Keratinocyte (primary cell): Measurements from ENCODE around the gene ATG2B. TPM values are rescaled to one million over a fixed set of nuclear protein-coding genes. Genes with fewer than 3 reads are reported as not detected.

Experiments used
- DNase-seq: peaks from one replicate; pipeline ENCODE4 v3.0.0-alpha.2; 2011; ENCODE audit warnings: low read depth, missing footprints, low spot score
- FAIRE-seq: peaks from 2 replicates; lab custom pipeline; 2011; peaks lifted over from hg19 to GRCh38; lab: Jason Lieb, UNC
- H2AFZ ChIP-seq: 2 replicates; pipeline ENCODE4 v1.6.0; 2012; ENCODE audit warnings: low read length, control low read depth, inconsistent platforms; ENCODE audit not compliant: control insufficient read depth
- H3K27ac ChIP-seq: 2 replicates; pipeline ENCODE4 v1.5.1; 2011; ENCODE audit warnings: low read length; ENCODE audit not compliant: control insufficient read depth, insufficient read depth
- H3K27me3 ChIP-seq: 3 replicates; pipeline ENCODE4 v1.6.0; 2011; ENCODE audit warnings: low read length; ENCODE audit not compliant: control insufficient read depth, insufficient read depth; ENCODE audit errors: extremely low read depth
- H3K36me3 ChIP-seq, 2 experiments: 2 replicates in 1 of 2; 3 replicates in 1 of 2; pipeline ENCODE4 v1.5.1; 2011; ENCODE audit warnings: low read length in 2 of 2, mild to moderate bottlenecking in 1 of 2; ENCODE audit not compliant: control insufficient read depth in 2 of 2, insufficient read depth in 2 of 2; ENCODE audit errors: extremely low read depth in 1 of 2
- H3K4me1 ChIP-seq: 3 replicates; pipeline ENCODE4 v1.5.1; 2011; ENCODE audit warnings: low read length; ENCODE audit not compliant: control insufficient read depth, insufficient read depth; ENCODE audit errors: extremely low read depth
- H3K4me2 ChIP-seq: 3 replicates; pipeline ENCODE4 v1.6.0; 2011; ENCODE audit warnings: low read depth, low read length; ENCODE audit not compliant: control insufficient read depth, insufficient read depth; ENCODE audit errors: extremely low read depth
- H3K4me3 ChIP-seq, 3 experiments: fragments of 200-600 bp in 1 of 3; sonication (generic) in 1 of 3; 2 replicates in 2 of 3; 3 replicates in 1 of 3; pipeline ENCODE4 v1.5.1; 2011 to 2016; ENCODE audit warnings: low read length in 3 of 3, mild to moderate bottlenecking in 3 of 3, control low read depth in 2 of 3, inconsistent platforms in 1 of 3, low read depth in 1 of 3, mixed read lengths in 1 of 3, mixed run types in 1 of 3, moderate library complexity in 1 of 3; ENCODE audit not compliant: control insufficient read depth in 2 of 3, insufficient read depth in 2 of 3; ENCODE audit errors: extremely low read depth in 1 of 3
- H3K79me2 ChIP-seq: 2 replicates; pipeline ENCODE4 v1.6.0; 2012; ENCODE audit warnings: low read length; ENCODE audit not compliant: control insufficient read depth, insufficient read depth
- H3K9ac ChIP-seq: 3 replicates; pipeline ENCODE4 v1.6.0; 2011; ENCODE audit warnings: low read length; ENCODE audit not compliant: control insufficient read depth, insufficient read depth; ENCODE audit errors: extremely low read depth
- H3K9me1 ChIP-seq: 3 replicates; pipeline ENCODE4 v1.6.0; 2011; ENCODE audit warnings: low read length; ENCODE audit not compliant: control insufficient read depth, insufficient read depth; ENCODE audit errors: extremely low read depth
- H3K9me3 ChIP-seq: 2 replicates; pipeline ENCODE4 v1.5.1; 2012; ENCODE audit warnings: low read depth, low read length; ENCODE audit not compliant: control insufficient read depth
- H4K20me1 ChIP-seq: 3 replicates; pipeline ENCODE4 v1.6.0; 2011; ENCODE audit warnings: low read length; ENCODE audit not compliant: control insufficient read depth, insufficient read depth; ENCODE audit errors: extremely low read depth
- EZH2 ChIP-seq: IDR thresholded peaks from one replicate; pipeline ENCODE4 v1.6.1; 2012; ENCODE audit warnings: inconsistent platforms, mild to moderate bottlenecking, low read length, moderate library complexity
- dilution Hi-C: fragments of 300-500 bp; cut with MboI; formaldehyde crosslinking; loops from one replicate; pipeline ENCODE4 v1.7.0; 2020; ENCODE audit warnings: low sequenced_read_pairs; ENCODE audit not compliant: extremely low pct_ligation_motif_present
- polyA plus RNA-seq, 5 experiments: library from polyadenylated mRNA; depleted of rRNA in 3 of 5; stranded (reverse) in 3 of 5; stranded (forward) in 1 of 5; unstranded in 1 of 5; fragments of >200 nt; gene quantifications; 1 replicate in 1 of 5; 2 replicates in 3 of 5; 3 replicates in 1 of 5; pipeline versions ENCODE4 v1.2.1 to v1.2.3, GENCODE V29; 2011 to 2012; ENCODE audit warnings: missing spikeins in 2 of 5, low read depth in 1 of 5, low replicate concordance in 1 of 5
- TF ChIP-seq, protein P1 (sequence below), 3 experiments: IDR thresholded peaks in 1 of 3; conservative IDR thresholded peaks in 1 of 3; optimal IDR thresholded peaks in 1 of 3; 2 replicates in 2 of 3; 3 replicates in 1 of 3; pipeline versions ENCODE3 to v1.5.1; 2011; ENCODE audit warnings: low read length in 3 of 3, mild to moderate bottlenecking in 3 of 3, moderate library complexity in 2 of 3, control low read depth in 1 of 3, inconsistent platforms in 1 of 3; ENCODE audit not compliant: insufficient read depth in 2 of 3; ENCODE audit errors: extremely low read depth in 1 of 3

Gene ATG2B
- polyA plus RNA-seq, 1 donor (not counting 4 experiments of a cell fraction or from before 2014, with no cell fraction given) = 11.4 TPM

DNA sequence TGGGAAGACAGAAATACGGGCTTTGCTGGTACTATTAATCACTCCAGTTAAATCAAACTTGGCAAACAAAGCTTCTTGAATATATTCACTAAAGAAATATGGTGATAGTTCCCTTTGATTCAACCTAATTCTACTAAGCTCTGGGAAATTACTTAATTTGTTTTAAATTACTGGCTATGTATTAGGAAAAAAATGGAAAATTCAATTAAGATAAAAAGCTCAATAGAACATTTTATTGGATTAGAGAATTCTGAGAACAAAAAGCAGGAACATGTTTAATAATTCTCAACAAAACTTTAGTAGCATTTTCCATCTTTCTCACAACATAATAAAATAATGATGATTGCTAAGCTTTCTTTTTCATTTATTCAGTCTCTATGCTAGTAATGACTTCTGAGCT is 76.9 kb downstream of the ATG2B start:
- FAIRE-seq (no peak), DNase-seq (no peak)
- H3K27me3 ChIP-seq = no peaks in the 10 kb centered on the region
- no peaks in the 10 kb centered on the region for H3K9me3 ChIP-seq
- dilution Hi-C loops = no loop called here
- TF ChIP-seq EZH2 = no peak
- TF ChIP-seq, protein P1, sequence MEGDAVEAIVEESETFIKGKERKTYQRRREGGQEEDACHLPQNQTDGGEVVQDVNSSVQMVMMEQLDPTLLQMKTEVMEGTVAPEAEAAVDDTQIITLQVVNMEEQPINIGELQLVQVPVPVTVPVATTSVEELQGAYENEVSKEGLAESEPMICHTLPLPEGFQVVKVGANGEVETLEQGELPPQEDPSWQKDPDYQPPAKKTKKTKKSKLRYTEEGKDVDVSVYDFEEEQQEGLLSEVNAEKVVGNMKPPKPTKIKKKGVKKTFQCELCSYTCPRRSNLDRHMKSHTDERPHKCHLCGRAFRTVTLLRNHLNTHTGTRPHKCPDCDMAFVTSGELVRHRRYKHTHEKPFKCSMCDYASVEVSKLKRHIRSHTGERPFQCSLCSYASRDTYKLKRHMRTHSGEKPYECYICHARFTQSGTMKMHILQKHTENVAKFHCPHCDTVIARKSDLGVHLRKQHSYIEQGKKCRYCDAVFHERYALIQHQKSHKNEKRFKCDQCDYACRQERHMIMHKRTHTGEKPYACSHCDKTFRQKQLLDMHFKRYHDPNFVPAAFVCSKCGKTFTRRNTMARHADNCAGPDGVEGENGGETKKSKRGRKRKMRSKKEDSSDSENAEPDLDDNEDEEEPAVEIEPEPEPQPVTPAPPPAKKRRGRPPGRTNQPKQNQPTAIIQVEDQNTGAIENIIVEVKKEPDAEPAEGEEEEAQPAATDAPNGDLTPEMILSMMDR (optimal IDR thresholded peaks at IDR 0.05 in 1 of 3, IDR thresholded peaks at IDR 0.05 in 1 of 3, conservative IDR thresholded peaks at IDR 0.05 in 1 of 3; ENCODE audit: extremely low read depth in 1 of 3, insufficient read depth in 2 of 3, low read length in 3 of 3) = no peak
- no peak overlapping the region for H3K27ac ChIP-seq
- no peaks in the 10 kb centered on the region for H3K9me1 ChIP-seq
- H3K4me1 ChIP-seq = peaks cover 6% of the 10 kb centered on the region
- no peak overlapping the region for H3K4me2 ChIP-seq
- no peak overlapping the region for H3K9ac ChIP-seq
- H2AFZ ChIP-seq = no peak overlapping the region
- H3K4me3 ChIP-seq = no peak overlapping the region
- no peaks in the 10 kb centered on the region for H4K20me1 ChIP-seq
- H3K36me3 ChIP-seq = peaks cover 4 to 15% of the 10 kb centered on the region in 2 experiments
- no peaks in the 10 kb centered on the region for H3K79me2 ChIP-seq

DNA sequence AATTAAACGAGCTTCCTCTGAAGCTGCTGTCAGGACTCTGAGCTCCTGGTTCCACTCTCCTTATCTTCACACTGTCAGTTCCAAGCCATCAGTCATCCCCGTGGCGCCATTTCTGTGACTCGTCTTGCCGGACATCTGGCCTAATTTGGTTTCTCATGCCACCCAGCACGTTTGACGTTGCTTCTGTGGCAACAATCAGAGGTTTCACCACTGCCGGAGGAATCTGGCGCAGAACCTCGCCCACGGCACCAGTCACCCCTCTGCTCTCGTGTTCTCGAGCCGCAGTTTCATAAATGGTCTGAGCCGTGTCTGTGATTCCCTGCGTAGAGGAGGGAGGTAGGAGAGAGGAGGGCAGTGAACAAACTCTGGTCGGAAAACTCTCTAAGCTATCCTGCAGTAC is 77.5 kb downstream of the ATG2B start:
- H3K4me3 ChIP-seq = no peak overlapping the region
- FAIRE-seq = no peak
- TF ChIP-seq EZH2 = no peak
- TF ChIP-seq, protein P1 (optimal IDR thresholded peaks at IDR 0.05 in 1 of 3, IDR thresholded peaks at IDR 0.05 in 1 of 3, conservative IDR thresholded peaks at IDR 0.05 in 1 of 3; ENCODE audit: extremely low read depth in 1 of 3, insufficient read depth in 2 of 3, low read length in 3 of 3) = no peak
- no peaks in the 10 kb centered on the region for H3K79me2 ChIP-seq
- no peak overlapping the region for H2AFZ ChIP-seq
- no peak for DNase-seq
- H3K9me1 ChIP-seq = no peaks in the 10 kb centered on the region
- H3K4me1 ChIP-seq = peaks cover 6% of the 10 kb centered on the region
- no peak overlapping the region for H3K27ac ChIP-seq
- no peaks in the 10 kb centered on the region for H3K27me3 ChIP-seq
- H3K4me2 ChIP-seq = no peak overlapping the region
- H3K36me3 ChIP-seq = peaks cover 4 to 15% of the 10 kb centered on the region in 2 experiments
- H3K9ac ChIP-seq = no peak overlapping the region
- H4K20me1 ChIP-seq = no peaks in the 10 kb centered on the region
- dilution Hi-C loops = no loop called here
- no peaks in the 10 kb centered on the region for H3K9me3 ChIP-seq
